ENCODE measurements around the gene FOSL1. TPM values are rescaled to one million over a fixed set of nuclear protein-coding genes. Genes with fewer than 3 reads are reported as not detected.

The FOSL1 gene
- total RNA-seq, 4 donors from 2014 or later = 2.8 to 223 (median 57.0) TPM

- ATAC-seq (ENCODE audit: low FRiP score) (no peak), DNase-seq (ENCODE audit: low spot score) (no peak)
- no peak for TF ChIP-seq CTCF (IDR thresholded peaks at IDR 0.05)
These were observed 16.2 kb upstream of the FOSL1 start for GRCh38 chr11:65916391-65916790.

- peak; percentile 75 for DNase-seq (ENCODE audit: low spot score)
- peak; percentile 74 for ATAC-seq (ENCODE audit: low FRiP score)
- TF ChIP-seq CTCF (IDR thresholded peaks at IDR 0.05) = no peak
These were observed 15.6 kb upstream of the FOSL1 start for GRCh38 chr11:65915821-65916251.

- no peak for DNase-seq (ENCODE audit: low spot score)
These were observed 15.1 kb upstream of the FOSL1 start for GRCh38 chr11:65915101-65915820.

GRCh38 chr11:65912845-65913244 is 12.7 kb upstream of the FOSL1 start:
- DNase-seq (ENCODE audit: low spot score) (no peak), ATAC-seq (ENCODE audit: low FRiP score) (peak; percentile 36)
- TF ChIP-seq CTCF (IDR thresholded peaks at IDR 0.05) = no peak

More at GRCh38 chr11:65915101-65915820, 15.1 kb upstream of the FOSL1 start:
- no peak for TF ChIP-seq CTCF (IDR thresholded peaks at IDR 0.05)
- ATAC-seq (ENCODE audit: low FRiP score) = no peak

GRCh38 chr11:65911682-65912568 is 11.7 kb upstream of the FOSL1 start:
- no peak for DNase-seq (ENCODE audit: low spot score)
- ATAC-seq (ENCODE audit: low FRiP score) = peak; percentile 31
- TF ChIP-seq CTCF (IDR thresholded peaks at IDR 0.05) = no peak

- no peak for DNase-seq (ENCODE audit: low spot score)
- no peak for TF ChIP-seq CTCF (IDR thresholded peaks at IDR 0.05)
- no peak for ATAC-seq (ENCODE audit: low FRiP score)
These were observed 7.7 kb upstream of the FOSL1 start for GRCh38 chr11:65907878-65908277.
